Vagina (tissue), 2 donors: ENCODE data around the gene CACNA2D4.

Experiments
- CTCF ChIP-seq, 3 experiments: fragments of 450-650 bp in 2 of 3; fragments of 200-600 bp in 1 of 3; sonication (generic) in 1 of 3; IDR thresholded peaks; one replicate each; pipeline ENCODE4 v1.5.1; 2017 to 2019; ENCODE audit warnings: antibody characterized with exemption in 3 of 3, mild to moderate bottlenecking in 2 of 3, moderate library complexity in 2 of 3
- POLR2A ChIP-seq, 2 donors: fragments of 450-650 bp; IDR thresholded peaks; one replicate each; pipeline ENCODE4 v1.6.1; 2017; ENCODE audit warnings: antibody characterized with exemption in 2 of 2, mild to moderate bottlenecking in 2 of 2, moderate library complexity in 2 of 2
- POLR2AphosphoS5 ChIP-seq, 2 donors: sonication (generic); formaldehyde crosslinking; IDR thresholded peaks; one replicate each; pipeline ENCODE4 v1.9.0; 2017; ENCODE audit warnings: antibody characterized with exemption in 2 of 2, mild to moderate bottlenecking in 2 of 2, low read depth in 1 of 2; ENCODE audit not compliant: insufficient read depth in 1 of 2

GRCh38 chr12:1916371-1917171 lies 1.9 kb downstream of the CACNA2D4 start:
- TF ChIP-seq CTCF (IDR thresholded peaks at IDR 0.05), result no peak
- TF ChIP-seq POLR2A (IDR thresholded peaks at IDR 0.05), result no peak
- TF ChIP-seq POLR2AphosphoS5 (IDR thresholded peaks at IDR 0.05; ENCODE audit: insufficient read depth in 1 of 2, low read depth in 1 of 2), result no peak
